GM19468 (cell line): ENCODE results near the gene RTL1.

Experiments used
- ATAC-seq: cut with Tn5 transposase; IDR thresholded peaks from one replicate; pipeline ENCODE4 v1.9.1; 2021; ENCODE audit warnings: mild to moderate bottlenecking, moderate library complexity, moderate number of reproducible peaks; ENCODE audit not compliant: unreplicated experiment; ENCODE audit errors: extremely low read depth

Gene RTL1

GRCh38 chr14:100882991-100883788 is 20.3 kb downstream of the RTL1 start:
- no peak for ATAC-seq

DNA sequence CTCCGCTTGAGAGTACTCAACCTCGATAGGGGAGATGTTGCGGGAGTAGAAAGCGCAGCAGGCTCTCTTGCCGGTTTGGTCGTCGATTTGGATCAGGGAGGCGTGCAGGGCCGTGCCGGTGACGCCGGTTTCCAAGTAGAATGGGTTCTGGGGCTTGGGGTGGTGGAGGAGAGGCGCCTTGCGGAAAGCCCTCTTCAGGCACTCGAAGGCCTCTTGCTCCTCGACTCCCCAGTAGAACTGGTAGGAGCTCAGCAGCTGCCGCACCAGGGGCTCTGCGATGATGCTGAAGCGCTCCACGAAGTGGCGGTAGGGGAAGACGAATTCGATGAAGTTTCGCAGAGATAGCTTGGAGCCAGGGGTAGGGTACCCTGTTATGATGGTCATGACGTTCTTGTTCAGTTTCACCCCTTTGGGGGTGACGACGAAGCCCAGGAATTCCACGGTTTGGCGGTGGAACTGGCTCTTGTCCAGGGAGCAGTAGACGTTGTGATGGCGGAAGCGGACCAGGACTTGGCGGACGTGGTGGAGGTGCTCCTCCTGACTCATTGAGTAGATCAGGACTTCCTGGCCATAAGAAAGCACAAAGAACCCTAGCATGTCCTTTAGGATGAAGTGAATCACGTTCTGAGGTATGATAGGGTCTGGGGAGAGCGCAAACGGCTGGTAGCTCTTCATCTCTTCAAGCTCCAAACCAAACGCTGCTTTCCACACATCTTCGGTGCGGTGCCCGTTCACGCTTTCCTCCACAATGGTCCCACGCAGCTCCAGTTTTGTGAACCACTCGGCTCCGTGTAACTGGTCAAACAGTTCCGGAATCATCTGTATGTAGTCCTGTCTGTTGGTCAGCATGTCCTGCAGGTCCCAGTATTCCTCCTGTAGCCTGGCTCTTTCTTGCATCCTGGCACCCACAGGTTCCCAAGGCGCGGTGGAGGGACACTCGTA is 21.2 kb downstream of the RTL1 start:
- ATAC-seq, result no peak

- no peak for ATAC-seq
Measured at GRCh38 chr14:100881211-100882025, 22.1 kb downstream of the RTL1 start.

- no peak for ATAC-seq
Measured at GRCh38 chr14:100880271-100881101, 23.0 kb downstream of the RTL1 start.

DNA sequence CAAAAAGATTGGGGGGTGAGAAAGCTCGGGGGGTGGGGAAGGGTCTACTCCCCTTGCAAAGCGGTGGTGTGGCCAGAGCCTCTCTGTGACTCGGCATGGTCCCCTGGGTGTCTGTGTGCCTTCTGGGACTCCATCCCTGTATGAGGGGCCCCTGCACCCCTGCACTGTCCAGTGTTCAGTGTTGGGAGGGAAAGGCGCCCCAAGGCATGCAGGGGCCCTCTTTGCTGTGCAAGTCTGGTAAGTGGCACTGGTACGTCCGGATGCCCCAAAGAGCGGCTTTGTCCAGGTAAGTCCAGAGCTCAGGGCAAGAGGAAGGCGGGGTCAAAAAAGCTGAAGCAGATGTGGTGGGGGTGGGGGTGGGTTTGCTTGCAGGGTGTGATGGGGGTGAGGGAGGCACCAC is 23.7 kb downstream of the RTL1 start:
- no peak for ATAC-seq

- ATAC-seq, result no peak
Measured at GRCh38 chr14:100879194-100879593, 24.3 kb downstream of the RTL1 start.

DNA sequence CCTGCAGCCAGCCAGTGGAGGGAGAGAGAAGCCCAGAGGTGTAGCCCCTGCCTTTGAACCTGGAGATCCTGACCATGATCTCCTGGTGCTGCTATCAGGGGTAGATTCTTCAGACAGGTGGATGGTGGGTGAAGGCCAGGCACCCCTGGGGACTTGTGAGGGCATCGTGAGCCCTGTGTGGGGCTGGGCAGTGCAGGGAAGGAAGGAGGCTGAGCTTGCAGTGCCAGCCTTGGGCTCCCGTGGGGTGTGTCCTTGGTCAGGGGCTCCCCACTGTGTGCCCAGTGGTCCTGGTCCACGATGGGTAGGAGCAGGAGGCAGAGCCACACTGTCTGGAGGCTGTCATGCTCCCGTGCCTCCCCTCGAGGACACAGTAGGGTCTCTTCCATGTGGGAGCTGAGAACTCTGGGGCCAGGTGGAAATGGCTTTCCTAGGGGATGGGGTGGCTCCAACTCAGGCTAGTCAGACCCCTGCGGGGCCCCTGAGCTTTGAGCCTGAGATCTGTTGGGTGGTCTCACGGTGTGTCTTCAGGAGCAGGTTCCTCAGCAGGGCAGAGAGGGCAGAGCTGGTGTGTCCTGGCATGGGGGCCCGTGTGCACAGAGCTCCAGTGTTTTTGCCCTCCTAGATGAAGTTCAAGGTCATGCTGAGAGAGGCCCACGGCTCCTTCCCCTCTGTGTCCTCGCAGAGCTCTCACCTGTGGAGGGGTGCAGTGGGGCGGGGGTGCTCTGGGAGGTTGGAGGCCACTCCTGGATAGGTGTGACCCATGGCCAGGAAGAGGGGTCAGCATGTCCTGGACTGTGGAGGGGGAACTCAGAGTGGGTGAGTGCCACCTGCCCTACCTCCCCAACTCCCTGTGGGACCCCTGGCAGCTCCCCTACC is 25.0 kb downstream of the RTL1 start:
- ATAC-seq, result no peak

DNA sequence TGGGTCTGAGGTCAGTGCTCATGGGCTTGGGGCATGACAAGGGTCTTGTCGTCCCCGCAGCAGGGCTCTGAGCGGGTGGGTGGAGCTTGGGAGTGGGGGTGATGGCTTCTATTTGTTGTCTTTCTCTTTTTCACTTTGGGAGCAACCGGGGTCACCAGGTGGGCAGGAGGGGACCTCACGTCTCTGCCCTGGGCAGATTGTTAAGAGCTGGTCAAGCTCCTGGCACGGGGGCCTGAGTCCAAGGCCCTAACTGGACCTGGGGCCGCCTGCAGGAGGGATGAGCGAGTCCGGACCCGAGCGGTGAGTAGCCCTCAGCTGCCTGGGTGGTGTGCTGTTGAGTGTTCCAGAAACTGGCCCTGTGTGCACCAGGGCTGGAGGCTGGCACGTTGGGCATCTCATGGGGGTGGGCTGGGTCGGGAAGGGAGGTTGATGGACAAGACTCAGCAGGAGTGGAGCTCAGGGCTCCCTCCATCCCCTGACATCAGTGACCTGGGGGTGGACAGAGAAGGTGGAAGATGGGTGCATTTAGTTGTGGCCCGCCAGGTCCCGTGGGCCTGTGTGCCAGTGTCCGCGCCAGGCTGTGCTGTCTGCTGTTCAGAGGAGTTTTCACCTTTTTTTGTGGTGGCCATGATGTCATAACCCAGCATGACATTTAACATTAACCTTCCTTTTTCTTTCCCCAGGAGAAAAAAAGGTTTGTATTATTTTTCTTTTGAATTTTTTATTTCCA is 27.5 kb downstream of the RTL1 start:
- no peak for ATAC-seq

GRCh38 chr14:100875126-100875525 is 28.4 kb downstream of the RTL1 start:
- no peak for ATAC-seq

DNA sequence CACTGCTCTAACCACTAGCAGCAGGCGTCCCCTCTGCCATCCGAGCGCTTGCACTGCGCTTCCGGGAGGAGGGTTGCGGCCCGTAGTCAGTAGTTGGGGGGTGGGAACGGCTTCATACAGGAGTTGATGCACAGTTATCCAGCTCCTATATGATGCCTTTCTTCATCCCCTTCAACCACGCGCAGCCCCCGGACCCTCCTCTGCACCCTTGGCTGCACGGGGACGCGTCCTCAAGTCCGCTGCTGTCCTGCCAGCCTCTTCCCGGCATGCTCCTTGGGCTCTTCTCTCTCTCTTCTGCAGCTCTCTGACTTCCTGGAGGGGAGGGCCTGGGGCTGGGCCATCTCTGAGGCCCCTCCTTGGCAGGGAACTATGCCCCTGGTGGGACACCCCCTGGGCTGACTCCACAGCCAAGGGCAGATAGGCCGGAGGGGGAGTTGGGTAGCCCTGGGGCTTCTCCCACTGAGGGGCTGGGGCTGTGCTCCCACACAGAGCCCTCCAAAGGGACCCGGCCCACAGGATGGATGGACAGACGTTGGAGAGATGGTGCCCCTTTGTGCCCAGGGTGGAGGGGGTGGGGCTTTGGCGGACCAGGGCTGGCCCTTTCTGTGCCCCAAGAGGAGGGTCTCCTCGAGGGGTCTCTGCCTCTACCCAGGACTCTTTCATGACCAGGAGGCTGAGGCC is 29.0 kb downstream of the RTL1 start:
- ATAC-seq, result no peak

DNA sequence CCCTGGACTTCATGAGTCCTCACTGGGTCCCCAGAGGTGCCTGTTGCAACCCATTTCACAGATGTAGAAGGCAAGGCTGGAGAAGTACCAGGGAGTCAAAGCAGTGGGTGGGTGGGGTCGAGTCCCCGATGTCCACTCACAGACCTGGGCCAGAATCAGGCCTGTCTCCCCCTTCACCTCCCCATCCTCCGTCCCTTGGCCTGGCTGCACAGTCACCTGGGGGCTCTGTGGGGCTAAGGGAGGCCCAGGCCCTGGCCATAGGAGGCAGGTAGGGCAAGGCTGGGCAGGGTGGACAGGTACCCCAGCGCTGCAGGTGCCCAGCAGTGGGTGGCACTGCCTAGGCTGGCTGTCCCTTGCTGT is 29.5 kb downstream of the RTL1 start:
- no peak for ATAC-seq

DNA sequence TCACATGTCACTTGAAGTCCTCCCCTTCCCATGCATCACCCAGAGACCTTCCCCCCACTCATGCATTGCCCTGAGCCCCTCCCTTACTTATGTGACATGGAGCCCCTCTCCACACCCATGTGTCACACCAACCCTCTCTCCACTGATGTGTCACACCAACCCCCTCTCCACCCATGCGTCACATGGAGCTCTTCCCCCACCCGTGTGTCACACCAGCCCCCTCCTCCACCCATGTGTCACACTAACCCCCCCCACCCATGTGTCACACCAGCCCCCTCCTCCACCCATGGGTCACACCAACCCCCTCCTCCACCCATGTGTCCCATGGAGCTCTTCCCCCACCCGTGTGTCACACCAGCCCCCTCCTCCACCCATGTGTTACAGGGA is 30.4 kb downstream of the RTL1 start:
- ATAC-seq, result no peak

- ATAC-seq, result no peak
Measured at GRCh38 chr14:100872259-100873095, 31.0 kb downstream of the RTL1 start.

- ATAC-seq, result no peak
Measured at GRCh38 chr14:100871234-100872186, 32.0 kb downstream of the RTL1 start.

GRCh38 chr14:100868621-100869370 is 34.7 kb downstream of the RTL1 start:
- ATAC-seq, result no peak
